K562 (cell line): Measurements from ENCODE around the gene AQP9. TPM values are rescaled to one million over a fixed set of nuclear protein-coding genes. Genes with fewer than 3 reads are reported as not detected.

Source experiments
- ATF2 ChIP-seq: sonication (generic); formaldehyde crosslinking; IDR thresholded peaks from 2 replicates; pipeline ENCODE4 v1.8.1; 2022; ENCODE audit warnings: missing genetic modification reagents
- BRF1 ChIP-seq: IDR thresholded peaks from 3 replicates; pipeline ENCODE4 v1.6.1; 2011; ENCODE audit warnings: borderline replicate concordance, mild to moderate bottlenecking; ENCODE audit not compliant: insufficient read length; ENCODE audit errors: extremely low read depth
- CHD2 ChIP-seq: IDR thresholded peaks from 2 replicates; pipeline ENCODE4 v1.6.1; 2011; ENCODE audit warnings: low read depth, low read length
- DEAF1 ChIP-seq: fragments of 450-650 bp; formaldehyde crosslinking; IDR thresholded peaks from 2 replicates; pipeline ENCODE4 v1.4.0; 2020; ENCODE audit warnings: mild to moderate bottlenecking, moderate library complexity
- HNRNPL ChIP-seq: fragments of 200-400 bp; formaldehyde crosslinking; IDR thresholded peaks from 2 replicates; pipeline ENCODE4 v1.6.1; 2017; ENCODE audit warnings: low read depth, mild to moderate bottlenecking, low read length
- MED1 ChIP-seq: sonication (generic); formaldehyde crosslinking; IDR thresholded peaks from 2 replicates; pipeline ENCODE4 v1.8.1; 2023; ENCODE audit warnings: missing genetic modification reagents, borderline replicate concordance
- NCOA2 ChIP-seq, 2 experiments: fragments of 450-650 bp; IDR thresholded peaks; 2 replicates each; pipeline ENCODE4 v1.6.1; 2018; ENCODE audit warnings: mild to moderate bottlenecking in 2 of 2, moderate library complexity in 1 of 2; ENCODE audit not compliant: partially characterized antibody in 2 of 2
- NCOR1 ChIP-seq: fragments of 450-650 bp; IDR thresholded peaks from 2 replicates; pipeline ENCODE4 v1.6.1; 2016; ENCODE audit warnings: mild to moderate bottlenecking, moderate library complexity
- NFIX ChIP-seq: fragments of 250-450 bp; sonication (Bioruptor Pico); IDR thresholded peaks from 2 replicates; pipeline ENCODE4 v1.4.0; 2020; ENCODE audit warnings: low read depth, mild to moderate bottlenecking, moderate library complexity
- NFXL1 ChIP-seq: fragments of 450-650 bp; formaldehyde crosslinking; IDR thresholded peaks from 2 replicates; pipeline ENCODE4 v1.4.0; 2021; ENCODE audit warnings: mild to moderate bottlenecking
- PATZ1 ChIP-seq: fragments of 250-450 bp; sonication (Bioruptor Pico); IDR thresholded peaks from 2 replicates; pipeline ENCODE4 v1.5.0; 2020; ENCODE audit warnings: mild to moderate bottlenecking, borderline replicate concordance
- POLR2G ChIP-seq: fragments of 200-400 bp; formaldehyde crosslinking; IDR thresholded peaks from 2 replicates; pipeline ENCODE4 v1.6.1; 2017; ENCODE audit warnings: low read depth, mild to moderate bottlenecking, antibody characterized with exemption, low read length, moderate library complexity
- SIN3A ChIP-seq, 2 experiments: fragments of 150-350 bp in 1 of 2; IDR thresholded peaks; 2 replicates each; pipeline ENCODE4 v1.6.1; 2011 to 2016; ENCODE audit warnings: borderline replicate concordance in 2 of 2, low read depth in 2 of 2, low read length in 2 of 2, mild to moderate bottlenecking in 2 of 2, moderate library complexity in 2 of 2; ENCODE audit not compliant: control insufficient read depth in 1 of 2
- SREBF1 ChIP-seq: fragments of 150-350 bp; IDR thresholded peaks from 2 replicates; pipeline ENCODE4 v1.6.1; 2014; ENCODE audit warnings: antibody characterized with exemption, low read depth, low read length, borderline replicate concordance
- SRSF7 ChIP-seq: fragments of 200-400 bp; formaldehyde crosslinking; optimal IDR thresholded peaks from 2 replicates; pipeline ENCODE3; 2017; ENCODE audit warnings: mild to moderate bottlenecking, low read depth, low read length
- TRIM25 ChIP-seq: fragments of 450-650 bp; IDR thresholded peaks from 2 replicates; pipeline ENCODE4 v1.7.0; 2016; ENCODE audit warnings: borderline replicate concordance
- ZBTB12 ChIP-seq: fragments of 250-450 bp; sonication (Bioruptor Pico); IDR thresholded peaks from 2 replicates; pipeline ENCODE4 v1.4.0; 2020
- ZBTB8A ChIP-seq: fragments of 450-650 bp; IDR thresholded peaks from 2 replicates; pipeline ENCODE4 v1.6.1; 2018; ENCODE audit warnings: mild to moderate bottlenecking, moderate library complexity; ENCODE audit not compliant: partially characterized antibody
- ZNF311 ChIP-seq: fragments of 250-450 bp; sonication (Bioruptor Pico); IDR thresholded peaks from 2 replicates; pipeline ENCODE4 v1.4.0; 2020; ENCODE audit warnings: mild to moderate bottlenecking, moderate library complexity
- ZNF583 ChIP-seq: fragments of 250-450 bp; sonication (Bioruptor Pico); IDR thresholded peaks from 2 replicates; pipeline ENCODE4 v1.4.0; 2020
- polyA plus RNA-seq, 8 experiments: library from polyadenylated mRNA; depleted of rRNA in 4 of 8; stranded (reverse) in 5 of 8; unstranded in 3 of 8; fragments of >200 nt; fragmentation: Nextera tagmentation in 2 of 8; fragmentation: Illumina TruSeq in 1 of 8; extraction: Ambion mirVana in 2 of 8; extraction: Trizol in 1 of 8; gene quantifications; 2 replicates each; pipeline versions ENCODE4 v1.2.1 to v1.2.3, GENCODE V29; 2011 to 2014; ENCODE audit warnings: inconsistent platforms in 1 of 8, missing spikeins in 1 of 8
- total RNA-seq, 7 experiments: library from RNA; depleted of rRNA in 6 of 7; stranded (reverse); fragments of >200 nt in 6 of 7; fragmentation: Illumina TruSeq in 2 of 7; extraction: Trizol in 2 of 7; gene quantifications; 2 replicates each; pipeline versions ENCODE4 v1.2.1 to v1.2.3, GENCODE V29; 2011 to 2021; ENCODE audit warnings: low replicate concordance in 1 of 7

Gene AQP9
- total and polyA plus RNA-seq, 9 of the 15 experiments (the other 6 are each of a cell fraction or from before 2014, with no cell fraction given): 0.04 to 0.33 (median 0.07) TPM; not detected in 4

- TF ChIP-seq ATF2 (CRISPR knock-in tag) (no peak), SIN3A (IDR thresholded peaks at IDR 0.05; ENCODE audit: borderline replicate concordance in 2 of 2, control insufficient read depth in 1 of 2, low read depth in 2 of 2, low read length in 2 of 2) (no peak), CHD2 (no peak), PATZ1 (CRISPR knock-in tag) (no peak), BRF1 (no peak), HNRNPL (no peak), NCOR1 (no peak), TRIM25 (no peak), ZBTB8A (no peak), ZNF583 (CRISPR knock-in tag) (no peak), SRSF7 (no peak), POLR2G (no peak), DEAF1 (CRISPR knock-in tag) (no peak), ZNF311 (no peak), NFIX (CRISPR knock-in tag) (no peak), NFXL1 (CRISPR knock-in tag) (no peak), MED1 (CRISPR knock-in tag) (no peak), SREBF1 (no peak), ZBTB12 (CRISPR knock-in tag) (no peak), NCOA2 (IDR thresholded peaks at IDR 0.05; ENCODE audit: partially characterized antibody in 2 of 2) (no peak)
Measured at GRCh38 chr15:58189148-58189811, 51.1 kb downstream of the AQP9 start (continued).
